Neural progenitor cell (in vitro differentiated cells): ENCODE measurements around the gene FAIM2. TPM values are rescaled to one million over a fixed set of nuclear protein-coding genes. Genes with fewer than 3 reads are reported as not detected.
A peak's percentile ranks its signal among the peaks of the same experiment; 100 is the strongest.

Experiments used
- DNase-seq: peaks from one replicate; pipeline ENCODE4 v3.0.0-alpha.2; 2016; ENCODE audit warnings: low spot score
- H2AFZ ChIP-seq: fragments of 200-600 bp; sonication (generic); replicated peaks from 2 replicates; pipeline ENCODE4 v1.6.1; 2016; ENCODE audit warnings: antibody characterized with exemption
- H3F3A ChIP-seq: fragments of 200-600 bp; sonication (generic); 2 replicates; pipeline ENCODE4 v1.6.1; 2016; ENCODE audit warnings: antibody characterized with exemption, low read depth
- H3K27ac ChIP-seq: fragments of 200-600 bp; sonication (generic); 2 replicates; pipeline ENCODE4 v1.5.1; 2016; ENCODE audit warnings: mild to moderate bottlenecking
- H3K27me3 ChIP-seq: fragments of 200-600 bp; sonication (generic); 2 replicates; pipeline ENCODE4 v1.6.1; 2016; ENCODE audit warnings: mild to moderate bottlenecking, moderate library complexity
- H3K36me3 ChIP-seq: fragments of 200-600 bp; sonication (generic); 2 replicates; pipeline ENCODE4 v1.5.1; 2016
- H3K4me1 ChIP-seq: fragments of 200-600 bp; sonication (generic); 2 replicates; pipeline ENCODE4 v1.6.1; 2016; ENCODE audit warnings: mixed run types
- H3K4me2 ChIP-seq: fragments of 200-600 bp; sonication (generic); 2 replicates; pipeline ENCODE4 v1.6.1; 2016
- H3K4me3 ChIP-seq: fragments of 200-600 bp; sonication (generic); 2 replicates; pipeline ENCODE4 v1.5.1; 2016
- H3K79me2 ChIP-seq: fragments of 200-600 bp; sonication (generic); 2 replicates; pipeline ENCODE4 v1.6.1; 2016; ENCODE audit warnings: low read depth
- H3K9ac ChIP-seq: fragments of 200-600 bp; sonication (generic); 2 replicates; pipeline ENCODE4 v1.6.1; 2016
- H3K9me3 ChIP-seq: fragments of 200-600 bp; sonication (generic); 2 replicates; pipeline ENCODE4 v1.5.1; 2016; ENCODE audit warnings: low read depth
- H4K20me1 ChIP-seq: fragments of 200-600 bp; sonication (generic); 2 replicates; pipeline ENCODE4 v1.6.1; 2016; ENCODE audit warnings: low read depth
- H3K27ac Mint-ChIP-seq: 3 replicates; pipeline ENCODE4 v1.8.0; 2021; ENCODE audit warnings: mixed read lengths
- H3K27me3 Mint-ChIP-seq: 2 replicates; pipeline ENCODE4 v1.8.0; 2022; ENCODE audit warnings: low read depth, mild to moderate bottlenecking, inconsistent platforms, moderate library complexity, mixed read lengths; ENCODE audit not compliant: insufficient read depth
- H3K36me3 Mint-ChIP-seq: 3 replicates; pipeline ENCODE4 v1.8.0; 2021; ENCODE audit warnings: mixed read lengths
- H3K4me1 Mint-ChIP-seq: 3 replicates; pipeline ENCODE4 v1.8.0; 2021; ENCODE audit warnings: mixed read lengths
- H3K4me3 Mint-ChIP-seq: 3 replicates; pipeline ENCODE4 v1.8.0; 2021; ENCODE audit warnings: mild to moderate bottlenecking, moderate library complexity, mixed read lengths
- H3K9me3 Mint-ChIP-seq: 3 replicates; pipeline ENCODE4 v1.8.0; 2020; ENCODE audit warnings: mixed read lengths
- EZH2 ChIP-seq: fragments of 200-600 bp; sonication (generic); IDR thresholded peaks from 2 replicates; pipeline ENCODE4 v1.6.1; 2017; ENCODE audit warnings: antibody characterized with exemption, mild to moderate bottlenecking, moderate library complexity
- EZH2phosphoT487 ChIP-seq: fragments of 200-600 bp; sonication (generic); IDR thresholded peaks from 2 replicates; pipeline ENCODE4 v1.6.1; 2017; ENCODE audit warnings: antibody characterized with exemption
- total RNA-seq: library from RNA; depleted of rRNA; stranded (reverse); fragments of >200 nt; gene quantifications from 2 replicates; pipeline ENCODE4 v1.2.3, GENCODE V29; 2015; ENCODE audit warnings: low replicate concordance
- TF ChIP-seq, protein P1 (sequence below): fragments of 200-600 bp; sonication (generic); IDR thresholded peaks from 2 replicates; pipeline ENCODE4 v1.5.1; 2017; ENCODE audit warnings: antibody characterized with exemption, mild to moderate bottlenecking

FAIM2 gene
- total RNA-seq, 1 donor from 2014 or later = 0.39 TPM

DNA sequence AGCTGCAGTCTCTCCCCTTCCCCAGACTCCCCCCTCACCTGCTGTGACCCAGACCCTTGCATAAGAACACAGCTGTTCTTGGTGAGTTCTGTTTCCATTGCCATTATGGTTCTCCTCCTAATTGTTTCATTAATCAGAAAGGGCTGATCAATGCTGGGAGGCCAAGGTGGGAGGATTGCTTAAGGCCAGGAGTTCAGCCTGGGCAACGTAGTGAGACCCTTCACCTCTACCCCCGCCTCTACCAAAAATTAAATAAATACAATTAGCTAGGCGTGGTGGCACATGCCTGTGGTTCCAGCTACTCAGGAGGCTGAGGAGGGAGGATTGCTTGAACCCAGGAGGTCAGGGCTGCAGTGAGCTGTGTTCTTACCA, 17.2 kb upstream of the FAIM2 start:
- DNase-seq = no peak
- Histone ChIP-seq H4K20me1 (no peaks in the 10 kb centered on the region), H3K27ac (no peak overlapping the region), H3K36me3 (no peaks in the 10 kb centered on the region), H3K4me3 (no peak overlapping the region), H3K79me2 (no peaks in the 10 kb centered on the region), H3K4me1 (no peaks in the 10 kb centered on the region), H3F3A (no peaks in the 10 kb centered on the region), H2AFZ (no peak overlapping the region), H3K4me2 (no peak overlapping the region), H3K9ac (no peak overlapping the region), H3K9me3 (no peaks in the 10 kb centered on the region), H3K27me3 (no peaks in the 10 kb centered on the region)
- Mint-ChIP-seq H3K36me3 (no peaks in the 10 kb centered on the region), H3K27me3 (peaks cover 13% of the 10 kb centered on the region), H3K4me3 (no peak overlapping the region), H3K27ac (no peak overlapping the region), H3K9me3 (no peaks in the 10 kb centered on the region), H3K4me1 (peaks cover 20% of the 10 kb centered on the region)
- TF ChIP-seq, protein P1, sequence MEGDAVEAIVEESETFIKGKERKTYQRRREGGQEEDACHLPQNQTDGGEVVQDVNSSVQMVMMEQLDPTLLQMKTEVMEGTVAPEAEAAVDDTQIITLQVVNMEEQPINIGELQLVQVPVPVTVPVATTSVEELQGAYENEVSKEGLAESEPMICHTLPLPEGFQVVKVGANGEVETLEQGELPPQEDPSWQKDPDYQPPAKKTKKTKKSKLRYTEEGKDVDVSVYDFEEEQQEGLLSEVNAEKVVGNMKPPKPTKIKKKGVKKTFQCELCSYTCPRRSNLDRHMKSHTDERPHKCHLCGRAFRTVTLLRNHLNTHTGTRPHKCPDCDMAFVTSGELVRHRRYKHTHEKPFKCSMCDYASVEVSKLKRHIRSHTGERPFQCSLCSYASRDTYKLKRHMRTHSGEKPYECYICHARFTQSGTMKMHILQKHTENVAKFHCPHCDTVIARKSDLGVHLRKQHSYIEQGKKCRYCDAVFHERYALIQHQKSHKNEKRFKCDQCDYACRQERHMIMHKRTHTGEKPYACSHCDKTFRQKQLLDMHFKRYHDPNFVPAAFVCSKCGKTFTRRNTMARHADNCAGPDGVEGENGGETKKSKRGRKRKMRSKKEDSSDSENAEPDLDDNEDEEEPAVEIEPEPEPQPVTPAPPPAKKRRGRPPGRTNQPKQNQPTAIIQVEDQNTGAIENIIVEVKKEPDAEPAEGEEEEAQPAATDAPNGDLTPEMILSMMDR = no peak

DNA sequence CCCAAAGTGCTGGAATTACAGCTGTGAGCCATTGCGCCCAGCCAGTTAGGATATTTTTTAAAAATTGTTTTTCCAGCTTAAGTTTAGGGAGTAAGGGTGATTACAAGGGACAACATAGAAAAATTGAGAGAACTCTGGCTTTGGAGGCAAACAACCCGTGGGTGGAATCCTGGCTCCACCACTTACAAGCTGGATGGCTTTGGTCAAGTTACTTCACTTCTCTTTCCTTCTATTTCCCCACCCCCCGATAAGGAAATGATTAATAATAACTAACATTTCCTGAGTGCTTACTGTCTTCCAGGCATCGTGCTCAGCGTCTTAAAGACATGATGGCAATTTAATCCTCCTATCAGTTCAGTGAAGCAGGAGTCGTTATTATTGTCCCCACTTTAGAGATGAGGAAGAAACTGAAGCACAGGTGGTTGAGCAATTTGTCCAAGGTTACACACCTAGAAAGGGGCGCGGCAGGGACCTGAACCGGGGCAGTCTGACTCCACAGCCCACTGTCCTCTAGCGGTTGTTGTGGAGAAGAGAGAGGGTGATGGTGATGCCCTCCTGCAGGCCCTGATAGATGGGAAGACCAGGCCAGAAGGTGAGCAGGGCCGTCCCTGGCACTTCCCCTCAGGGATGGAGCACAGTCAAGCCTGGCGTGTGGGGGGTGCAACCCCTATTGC, 16.7 kb upstream of the FAIM2 start:
- H3K9ac ChIP-seq = no peak overlapping the region
- H3K27ac ChIP-seq = no peak overlapping the region
- Mint-ChIP-seq H3K9me3 (no peaks in the 10 kb centered on the region), H3K4me1 (peaks cover 18% of the 10 kb centered on the region), H3K27me3 (peaks cover 8% of the 10 kb centered on the region), H3K4me3 (no peak overlapping the region), H3K27ac (peak overlapping the region; percentile 65), H3K36me3 (no peaks in the 10 kb centered on the region)
- no peaks in the 10 kb centered on the region for H3K27me3 ChIP-seq
- no peaks in the 10 kb centered on the region for H3F3A ChIP-seq
- no peaks in the 10 kb centered on the region for H3K9me3 ChIP-seq
- H4K20me1 ChIP-seq = no peaks in the 10 kb centered on the region
- TF ChIP-seq, protein P1 = no peak
- TF ChIP-seq EZH2phosphoT487 = no peak
- no peak for TF ChIP-seq EZH2
- no peak overlapping the region for H3K4me3 ChIP-seq
- no peak for DNase-seq
- no peak overlapping the region for H2AFZ ChIP-seq
- H3K36me3 ChIP-seq = no peaks in the 10 kb centered on the region
- H3K4me2 ChIP-seq = no peak overlapping the region
- H3K4me1 ChIP-seq = no peaks in the 10 kb centered on the region
- no peaks in the 10 kb centered on the region for H3K79me2 ChIP-seq

DNA sequence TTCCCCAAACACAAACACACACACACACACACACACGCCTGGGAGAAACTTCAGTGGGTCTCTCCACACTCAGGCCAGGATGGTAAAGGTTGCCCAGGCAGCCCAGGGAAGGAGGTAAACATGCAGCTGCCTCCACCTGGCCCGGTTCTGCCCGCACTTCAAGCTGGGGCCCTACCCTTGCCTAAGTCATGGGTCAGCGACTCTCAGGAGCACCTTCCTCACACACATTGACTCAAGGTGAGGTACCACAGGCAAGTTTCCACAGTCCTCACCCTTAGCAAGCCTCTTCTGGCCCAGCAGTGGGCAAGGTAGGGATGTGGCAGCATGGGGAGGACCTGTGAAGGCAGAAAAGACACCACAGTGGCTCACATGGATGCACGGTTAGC, 14.1 kb upstream of the FAIM2 start:
- H3K27ac Mint-ChIP-seq = no peak overlapping the region
- no peak overlapping the region for H2AFZ ChIP-seq
- peaks cover 20% of the 10 kb centered on the region for H3K4me1 Mint-ChIP-seq
- no peaks in the 10 kb centered on the region for H3K36me3 ChIP-seq
- no peak overlapping the region for H3K4me3 ChIP-seq
- no peaks in the 10 kb centered on the region for H3K9me3 Mint-ChIP-seq
- H3K9ac ChIP-seq = no peak overlapping the region
- peaks cover 7% of the 10 kb centered on the region for H3K4me1 ChIP-seq
- no peaks in the 10 kb centered on the region for H3K9me3 ChIP-seq
- H3K4me3 Mint-ChIP-seq = no peak overlapping the region
- no peak overlapping the region for H3K27ac ChIP-seq
- H3F3A ChIP-seq = peaks cover 8% of the 10 kb centered on the region
- no peaks in the 10 kb centered on the region for H3K36me3 Mint-ChIP-seq
- no peak overlapping the region for H3K4me2 ChIP-seq
- DNase-seq = no peak
- H3K27me3 Mint-ChIP-seq = peaks cover 7% of the 10 kb centered on the region
- TF ChIP-seq, protein P1 = no peak
- no peaks in the 10 kb centered on the region for H4K20me1 ChIP-seq
- H3K79me2 ChIP-seq = no peaks in the 10 kb centered on the region
- no peaks in the 10 kb centered on the region for H3K27me3 ChIP-seq
